ENCODE measurements around the gene ADAR.
"Not testable (repeated sequence)": the region's sequence is repeated elsewhere in the genome, so short reads cannot be mapped to it uniquely, and the experiment has no call there.

Gene ADAR

GRCh38 chr1:154607609-154608396 is at the start of gene ADAR:
ADAR (minus strand) TSS chr1:154608186; CDS start chr1:154608006, 180 bp downstream.
- peak; percentile 93 for DNase-seq (ENCODE audit: low spot score)

GRCh38 chr1:154657556-154657955 is 49.6 kb upstream of the ADAR start:
- DNase-seq (ENCODE audit: low spot score): no peak

- no peak for DNase-seq (ENCODE audit: low spot score)
These were observed 44.9 kb upstream of the ADAR start for GRCh38 chr1:154652893-154653292.

DNA sequence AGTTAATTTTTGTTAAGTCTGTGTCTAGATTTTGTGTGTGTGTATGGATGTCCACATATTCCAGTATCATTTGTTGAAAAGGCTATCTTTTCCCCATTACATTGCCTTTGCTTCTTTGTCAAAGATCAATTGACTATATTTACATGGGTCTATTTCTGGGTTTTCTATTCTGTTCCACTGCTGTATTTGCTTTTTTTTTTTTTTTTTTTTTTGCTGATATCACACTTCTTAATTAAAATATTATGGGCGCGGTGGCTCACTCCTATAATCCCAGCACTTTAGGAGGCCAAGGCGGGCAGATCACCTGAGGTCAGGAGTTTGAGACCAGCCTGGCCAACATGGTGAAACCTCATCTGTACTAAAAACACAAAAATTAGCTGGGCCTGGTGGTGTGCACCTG is 36.7 kb upstream of the ADAR start:
- not testable (repeated sequence) for DNase-seq (ENCODE audit: low spot score)

- DNase-seq (ENCODE audit: low spot score): no peak
These were observed 33.5 kb upstream of the ADAR start for GRCh38 chr1:154641534-154641933.

- no peak for DNase-seq (ENCODE audit: low spot score)
These were observed 31.9 kb upstream of the ADAR start for GRCh38 chr1:154639876-154640275.

DNA sequence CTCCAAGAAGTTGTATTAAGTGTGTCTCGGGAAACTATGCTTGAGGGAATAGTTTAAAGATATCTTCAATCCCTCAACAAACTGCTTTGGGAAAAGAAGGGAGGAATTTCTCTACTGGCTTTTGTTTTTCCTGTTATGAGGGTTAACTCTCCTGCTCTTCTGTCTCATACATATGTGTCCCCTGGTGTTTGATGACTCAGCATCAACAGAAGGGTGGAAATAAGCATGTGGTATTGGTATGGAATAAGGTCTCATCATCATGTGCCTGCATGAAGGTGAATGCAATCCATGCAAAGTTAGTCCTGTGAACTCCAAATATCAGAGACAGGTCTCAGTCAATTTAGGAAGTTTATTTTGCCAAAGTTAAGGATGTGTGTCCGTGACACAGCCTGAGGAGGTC is 27.2 kb upstream of the ADAR start:
- DNase-seq (ENCODE audit: low spot score): no peak

GRCh38 chr1:154629675-154630073 is 21.7 kb upstream of the ADAR start:
- DNase-seq (ENCODE audit: low spot score): no peak

DNA sequence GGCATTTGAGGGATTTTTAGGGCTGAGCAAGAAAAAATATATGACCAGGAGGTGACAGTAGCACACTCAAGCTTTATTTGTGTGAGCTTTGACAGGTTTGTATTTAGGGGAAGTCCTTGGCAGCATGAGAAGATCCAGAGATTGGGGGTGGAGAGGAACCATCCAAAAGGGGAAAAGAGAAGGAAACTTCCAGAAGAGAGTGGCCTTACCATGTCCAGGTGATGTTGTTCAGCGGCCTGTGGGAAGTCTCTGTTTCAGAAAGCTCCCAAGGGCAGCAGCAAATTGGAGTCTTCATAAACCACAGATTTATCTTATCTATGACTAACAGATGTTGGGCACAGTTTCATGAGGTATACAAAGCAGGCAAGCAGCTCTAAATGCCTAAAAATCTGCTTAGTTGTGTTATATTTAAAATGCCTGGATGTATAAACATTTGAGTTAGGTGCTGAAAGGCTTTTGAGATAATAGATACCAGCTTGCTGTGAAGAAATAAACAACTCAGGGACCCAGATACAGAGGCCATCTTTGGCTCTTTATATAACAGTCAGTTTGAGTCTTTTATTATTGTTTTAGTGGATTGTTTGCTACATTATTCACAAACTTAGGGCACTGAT is 21.2 kb upstream of the ADAR start:
- no peak for DNase-seq (ENCODE audit: low spot score)

DNA sequence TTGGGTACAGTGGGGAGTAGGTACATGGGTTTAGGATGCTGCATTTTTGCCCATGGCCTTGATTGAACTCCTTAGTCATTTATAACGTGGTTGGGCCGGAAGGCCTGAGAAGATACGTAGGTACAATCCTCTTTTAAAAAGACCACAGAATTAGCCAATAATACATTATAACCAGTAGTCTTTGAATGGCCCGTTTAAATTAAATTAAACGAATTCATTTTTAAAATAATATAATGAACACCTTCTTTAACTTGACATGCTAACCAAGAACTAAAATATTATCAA is 20.1 kb upstream of the ADAR start:
- DNase-seq (ENCODE audit: low spot score): no peak

DNA sequence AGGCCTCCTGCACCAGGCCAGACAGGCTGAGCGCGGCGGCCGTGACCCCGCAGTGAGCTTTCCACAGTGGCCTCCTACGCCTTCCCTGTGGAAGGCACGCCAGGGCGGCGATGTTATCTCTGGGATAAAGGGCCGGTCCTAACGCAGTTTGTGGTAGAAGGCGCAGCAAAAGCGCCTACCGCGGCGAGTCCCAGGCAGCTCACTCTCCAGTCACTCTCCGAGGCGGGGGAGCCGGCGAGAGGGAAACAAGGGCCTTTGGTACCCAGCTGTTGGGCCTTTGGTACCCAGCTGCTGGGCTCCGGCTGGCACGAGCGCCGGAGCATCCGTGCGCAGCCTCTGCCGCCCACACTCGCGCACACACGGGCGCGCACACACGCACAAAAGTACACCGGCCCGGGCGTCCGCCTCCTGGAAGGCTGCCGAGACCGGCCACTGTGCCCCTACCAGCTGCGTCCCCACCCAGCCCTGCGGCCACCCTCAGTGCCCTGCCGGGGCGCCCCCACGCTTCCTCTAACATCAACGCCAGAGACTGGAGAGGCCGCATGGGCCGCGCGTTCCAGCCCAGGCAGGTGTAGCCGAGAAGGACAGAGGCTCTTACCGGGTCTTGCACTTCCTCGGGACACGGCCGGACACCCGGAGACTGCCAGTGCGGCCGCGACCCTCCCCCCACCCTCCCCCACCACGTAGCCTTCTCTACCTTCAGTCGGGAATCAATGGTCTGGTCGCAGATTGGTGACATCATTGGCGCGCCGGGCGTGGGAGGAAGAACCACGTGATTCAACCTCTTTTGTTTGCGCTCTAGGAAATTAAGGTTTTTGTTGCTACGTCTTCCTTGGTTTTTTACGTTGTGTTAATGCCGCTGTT is 19.5 kb upstream of the ADAR start:
- peak; percentile 88 for DNase-seq (ENCODE audit: low spot score)

DNA sequence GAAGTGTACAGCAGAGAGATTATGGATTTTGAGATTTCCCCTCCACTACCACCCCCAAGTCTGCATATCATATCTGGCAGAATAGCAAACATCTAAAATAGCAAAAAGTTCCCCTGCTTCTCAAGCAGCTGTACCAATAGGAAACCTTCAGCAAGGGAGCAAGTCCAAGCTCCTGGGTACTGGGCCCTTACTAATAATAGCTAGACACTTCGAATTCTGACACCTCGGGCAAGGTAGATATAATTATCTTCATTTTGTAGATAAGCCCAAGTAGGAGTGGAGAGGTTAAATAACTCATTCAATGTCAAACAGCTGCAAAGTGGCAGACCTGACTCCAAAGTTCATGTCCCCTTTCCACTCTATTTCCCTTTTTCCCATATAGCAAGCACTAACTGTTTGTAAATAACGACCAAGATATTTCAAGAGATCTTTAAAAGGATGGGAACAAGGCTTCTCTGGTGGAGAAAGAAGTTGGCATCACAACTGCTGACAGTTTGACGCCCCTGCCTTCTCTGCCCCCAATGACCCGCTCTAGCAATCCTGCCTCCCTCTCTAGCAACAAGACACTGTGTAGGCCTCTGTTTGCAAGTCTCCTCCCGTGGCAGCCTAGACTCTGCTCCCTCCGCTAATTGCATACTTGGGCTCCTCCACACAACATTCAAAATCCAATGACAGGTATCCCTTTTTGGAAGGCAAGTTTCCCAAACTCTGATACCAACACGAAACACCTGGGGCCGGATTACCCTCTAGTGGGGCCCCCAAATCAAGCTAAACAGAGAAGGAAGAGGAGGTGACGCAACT is 18.7 kb upstream of the ADAR start:
- DNase-seq (ENCODE audit: low spot score): peak; percentile 34

DNA sequence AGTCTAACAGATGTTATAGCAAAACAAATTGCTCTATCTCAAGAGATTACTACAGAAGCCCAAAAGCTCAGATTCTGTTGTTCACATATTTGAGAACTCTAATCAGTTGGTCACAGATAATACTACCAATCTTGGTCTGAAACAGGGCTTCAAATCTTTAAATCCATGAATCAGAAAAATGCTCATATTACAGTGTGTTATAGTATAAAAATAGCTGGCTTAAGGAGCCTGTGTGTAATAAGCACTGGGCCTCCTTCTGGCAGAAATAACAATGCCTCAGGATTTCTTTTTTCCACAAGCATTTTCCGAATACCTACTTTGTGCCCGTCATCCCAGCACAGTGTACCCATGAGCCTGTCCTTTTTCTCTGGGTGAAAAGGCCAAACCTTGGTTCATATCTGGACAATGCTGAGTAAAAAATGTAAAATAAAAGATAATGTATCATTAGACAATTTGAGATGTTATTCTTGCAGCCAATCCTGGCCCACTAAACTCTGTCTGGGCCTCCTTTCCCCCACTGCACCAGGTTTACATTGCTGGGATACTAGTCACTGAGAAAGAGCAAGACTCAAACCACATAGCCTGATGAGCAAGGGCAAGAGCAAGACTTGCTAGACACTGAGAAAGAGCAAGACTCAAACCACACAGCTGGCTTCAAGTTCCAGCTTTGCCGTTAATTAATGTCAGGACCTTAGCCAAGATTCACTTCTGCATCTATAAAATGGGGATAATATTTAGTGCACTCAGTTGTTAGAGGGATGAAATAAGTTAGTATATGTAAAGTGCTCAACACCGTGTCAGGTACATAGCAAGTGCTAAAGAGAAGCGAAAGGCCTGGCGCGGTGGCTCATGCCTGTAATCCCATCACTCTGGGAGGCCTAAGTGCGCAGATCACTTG is 17.0 kb upstream of the ADAR start:
- DNase-seq (ENCODE audit: low spot score): peak; percentile 64

GRCh38 chr1:154623358-154623757 is 15.4 kb upstream of the ADAR start:
- DNase-seq (ENCODE audit: low spot score): no peak

- DNase-seq (ENCODE audit: low spot score): no peak
These were observed 14.6 kb upstream of the ADAR start for GRCh38 chr1:154622503-154623039.

DNA sequence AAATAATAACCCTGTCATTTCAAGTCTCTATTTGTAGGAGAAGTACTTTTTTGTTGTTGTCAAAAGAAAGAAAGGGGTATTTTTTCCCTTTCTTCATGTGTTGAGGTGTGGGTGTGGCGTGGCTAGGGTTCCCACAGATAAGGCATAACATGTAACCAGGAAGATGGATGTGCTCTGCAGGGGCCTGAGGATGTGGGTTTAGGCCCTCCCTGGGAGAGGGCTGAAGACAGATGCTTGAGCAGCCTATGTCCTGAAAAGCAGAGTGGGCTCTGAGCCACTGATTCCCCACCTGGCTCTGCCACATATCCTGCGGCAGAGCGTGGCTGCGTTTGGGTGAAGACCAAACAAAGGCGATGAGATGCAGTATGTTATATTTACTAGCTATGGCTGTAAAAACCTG is 13.9 kb upstream of the ADAR start:
- DNase-seq (ENCODE audit: low spot score): no peak

GRCh38 chr1:154620751-154621150 is 12.8 kb upstream of the ADAR start:
- no peak for DNase-seq (ENCODE audit: low spot score)

- no peak for DNase-seq (ENCODE audit: low spot score)
These were observed 11.4 kb upstream of the ADAR start for GRCh38 chr1:154619181-154619948.

DNA sequence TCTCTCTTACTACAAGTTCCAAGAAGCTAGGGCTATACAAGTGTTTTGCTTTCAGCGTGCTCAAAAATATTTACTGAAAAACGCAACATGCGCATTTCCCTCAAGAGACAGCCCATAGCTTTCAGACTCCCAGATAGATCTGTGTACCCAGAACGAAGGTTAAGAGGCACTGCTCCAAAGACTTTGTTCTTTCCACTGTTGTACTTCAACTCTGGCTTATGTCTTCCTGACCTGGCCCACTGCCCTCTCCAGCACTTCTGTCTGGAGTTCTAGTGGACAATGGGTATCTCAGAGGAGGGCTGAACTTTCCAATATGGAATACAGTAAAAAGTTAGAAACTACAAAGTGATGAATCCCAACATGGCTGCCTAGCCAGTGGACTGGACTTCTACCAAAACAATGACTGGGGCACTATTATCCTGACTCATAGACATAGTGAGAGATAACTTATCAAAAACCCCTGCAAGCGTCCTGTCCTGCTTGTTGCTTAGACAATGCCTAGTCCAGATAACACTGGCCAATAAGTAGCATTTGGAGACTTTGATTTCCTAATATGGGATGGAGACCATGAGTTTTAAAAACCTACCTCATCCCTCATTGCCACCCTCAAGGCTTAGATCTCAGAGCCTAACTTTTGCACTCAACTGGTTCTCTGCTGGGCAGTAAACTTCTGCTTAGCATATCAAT is 8.8 kb upstream of the ADAR start:
- no peak for DNase-seq (ENCODE audit: low spot score)
